ENCODE results near the gene STK24. TPM values are rescaled to one million over a fixed set of nuclear protein-coding genes. Genes with fewer than 3 reads are reported as not detected.

STK24 gene
- total RNA-seq, 2 experiments from 2014 or later = 60.4 to 88.7 TPM

DNA sequence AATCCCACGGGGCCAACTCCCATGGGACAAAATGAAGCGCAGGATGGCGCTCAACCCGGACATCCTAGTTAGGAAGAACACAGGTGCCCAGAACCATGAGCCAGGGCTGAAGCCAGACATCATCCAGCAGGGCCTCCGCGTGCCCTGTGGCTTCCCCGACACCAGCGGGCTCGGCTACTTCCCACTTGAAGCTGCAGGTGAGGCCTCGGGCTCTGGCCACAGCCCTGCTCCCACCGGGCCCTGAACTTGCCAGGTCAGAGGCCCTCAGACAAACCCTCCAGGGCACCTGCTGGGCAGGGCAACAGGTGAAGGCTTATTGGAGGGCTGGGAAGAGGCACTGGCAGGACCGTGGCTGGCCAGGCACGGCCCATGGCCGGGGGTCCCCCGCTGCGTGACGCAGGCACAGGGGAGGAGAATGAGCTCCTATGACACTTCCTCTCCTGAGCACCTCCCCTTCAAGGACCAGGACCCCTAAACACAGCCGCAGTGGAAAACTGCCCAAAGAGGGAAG lies 117.7 kb downstream of the STK24 start:
- POLR2A ChIA-PET = no interaction called here
- no TSS peak for BruUV-seq (replicated peaks)

DNA sequence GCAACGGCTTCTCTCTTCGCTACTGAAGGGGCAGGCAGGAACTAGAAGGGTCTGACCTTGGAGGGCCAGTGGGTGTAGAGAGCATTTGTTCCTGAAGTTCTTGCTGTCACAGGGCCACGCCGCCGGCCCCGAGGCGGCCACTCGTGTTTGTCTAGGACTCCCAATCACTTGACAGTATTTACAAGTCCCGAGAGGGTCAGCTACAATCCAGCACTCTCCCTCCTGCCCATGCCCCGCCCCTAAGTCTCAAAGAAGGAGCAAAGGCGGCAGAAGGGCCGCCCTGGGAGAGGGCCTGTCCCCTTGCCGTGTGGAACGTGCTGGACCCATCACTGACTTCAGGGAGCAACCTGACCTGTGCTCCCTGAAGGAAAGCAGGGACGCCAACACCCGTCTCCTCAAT lies 118.5 kb downstream of the STK24 start:
- H2AFZ ChIP-seq (ENCODE audit: low read length) = no peak overlapping the region
- no peak for DNase-seq (ENCODE audit: low spot score)
- no peaks in the 10 kb centered on the region for H4K20me1 ChIP-seq (ENCODE audit: insufficient read depth, low read length)
- BruUV-seq (replicated peaks) = no TSS peak
- H3K27ac ChIP-seq (ENCODE audit: low read depth, low read length, poor library complexity, severe bottlenecking) = no peak overlapping the region
- no peaks in the 10 kb centered on the region for H3K9me2 ChIP-seq (ENCODE audit: insufficient read depth, low read length)
- no peaks in the 10 kb centered on the region for H3K4me1 ChIP-seq (ENCODE audit: insufficient read depth, low read length, poor library complexity, severe bottlenecking)
- TF ChIP-seq, protein P1, sequence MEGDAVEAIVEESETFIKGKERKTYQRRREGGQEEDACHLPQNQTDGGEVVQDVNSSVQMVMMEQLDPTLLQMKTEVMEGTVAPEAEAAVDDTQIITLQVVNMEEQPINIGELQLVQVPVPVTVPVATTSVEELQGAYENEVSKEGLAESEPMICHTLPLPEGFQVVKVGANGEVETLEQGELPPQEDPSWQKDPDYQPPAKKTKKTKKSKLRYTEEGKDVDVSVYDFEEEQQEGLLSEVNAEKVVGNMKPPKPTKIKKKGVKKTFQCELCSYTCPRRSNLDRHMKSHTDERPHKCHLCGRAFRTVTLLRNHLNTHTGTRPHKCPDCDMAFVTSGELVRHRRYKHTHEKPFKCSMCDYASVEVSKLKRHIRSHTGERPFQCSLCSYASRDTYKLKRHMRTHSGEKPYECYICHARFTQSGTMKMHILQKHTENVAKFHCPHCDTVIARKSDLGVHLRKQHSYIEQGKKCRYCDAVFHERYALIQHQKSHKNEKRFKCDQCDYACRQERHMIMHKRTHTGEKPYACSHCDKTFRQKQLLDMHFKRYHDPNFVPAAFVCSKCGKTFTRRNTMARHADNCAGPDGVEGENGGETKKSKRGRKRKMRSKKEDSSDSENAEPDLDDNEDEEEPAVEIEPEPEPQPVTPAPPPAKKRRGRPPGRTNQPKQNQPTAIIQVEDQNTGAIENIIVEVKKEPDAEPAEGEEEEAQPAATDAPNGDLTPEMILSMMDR (conservative IDR thresholded peaks at IDR 0.05; ENCODE audit: low read length) = no peak
- no peak for TF ChIP-seq EZH2phosphoT487 (IDR thresholded peaks at IDR 0.05; ENCODE audit: borderline replicate concordance, low read depth, low read length)
- H3K9me3 ChIP-seq (ENCODE audit: low read length) = no peaks in the 10 kb centered on the region
- H3K36me3 ChIP-seq (ENCODE audit: insufficient read depth, low read length) = peaks cover 34% of the 10 kb centered on the region
- CTCF ChIA-PET (ENCODE audit: unreplicated experiment) = no interaction called here
- H3K79me2 ChIP-seq (ENCODE audit: insufficient read depth, low read depth, low read length) = no peaks in the 10 kb centered on the region
- H3K4me2 ChIP-seq (ENCODE audit: low read length) = no peak overlapping the region
- POLR2A ChIA-PET = no interaction called here
- no peak overlapping the region for H3K4me3 ChIP-seq (ENCODE audit: low read depth, low read length, poor library complexity, severe bottlenecking)
- intact Hi-C loops (cut with micrococcal nuclease; ENCODE audit: unreplicated experiment) = no loop called here

More for the DNA sequence above, 117.7 kb downstream of the STK24 start:
- Histone ChIP-seq H3K9me2 (ENCODE audit: insufficient read depth, low read length) (no peaks in the 10 kb centered on the region), H4K20me1 (ENCODE audit: insufficient read depth, low read length) (no peaks in the 10 kb centered on the region), H2AFZ (ENCODE audit: low read length) (no peak overlapping the region), H3K27ac (ENCODE audit: low read depth, low read length, poor library complexity, severe bottlenecking) (no peak overlapping the region), H3K4me3 (ENCODE audit: low read depth, low read length, poor library complexity, severe bottlenecking) (no peak overlapping the region), H3K4me2 (ENCODE audit: low read length) (no peak overlapping the region), H3K4me1 (ENCODE audit: insufficient read depth, low read length, poor library complexity, severe bottlenecking) (no peaks in the 10 kb centered on the region), H3K79me2 (ENCODE audit: insufficient read depth, low read depth, low read length) (no peaks in the 10 kb centered on the region), H3K9me3 (ENCODE audit: low read length) (no peaks in the 10 kb centered on the region), H3K36me3 (ENCODE audit: insufficient read depth, low read length) (peaks cover 37% of the 10 kb centered on the region)
- DNase-seq (ENCODE audit: low spot score) = no peak
- CTCF ChIA-PET (ENCODE audit: unreplicated experiment) = no interaction called here
- intact Hi-C loops (cut with micrococcal nuclease; ENCODE audit: unreplicated experiment) = no loop called here
- TF ChIP-seq, protein P1 (conservative IDR thresholded peaks at IDR 0.05; ENCODE audit: low read length) = no peak
- no peak for TF ChIP-seq EZH2phosphoT487 (IDR thresholded peaks at IDR 0.05; ENCODE audit: borderline replicate concordance, low read depth, low read length)

DNA sequence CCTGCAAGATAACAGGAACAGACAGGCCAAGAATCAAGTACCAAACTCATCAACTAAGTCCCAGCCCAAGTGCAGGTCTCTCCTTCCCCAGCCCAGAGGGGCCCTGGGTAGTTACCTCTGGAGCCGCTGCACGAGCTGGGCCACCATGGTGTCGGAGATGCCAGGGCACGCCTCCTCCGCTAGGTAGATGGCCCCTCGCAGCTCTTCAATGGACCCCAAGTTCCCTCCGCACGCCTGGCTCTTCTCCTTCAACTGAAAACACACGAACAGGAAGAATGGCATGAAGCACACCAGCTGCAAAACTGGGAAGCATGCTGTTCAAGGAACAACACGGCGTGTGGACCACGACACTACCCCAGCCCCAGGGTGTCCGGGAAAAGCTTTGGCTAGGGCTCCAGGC lies 119.9 kb downstream of the STK24 start:
- ChIA-PET POLR2A (no interaction called here), CTCF (ENCODE audit: unreplicated experiment) (interaction anchor here (1.1 kb wide), 1 partner anchor 12 kb away, joined by 3 read pairs; no protein-coding TSS in a partner anchor)
- Histone ChIP-seq H3K9me3 (ENCODE audit: low read length) (no peaks in the 10 kb centered on the region), H2AFZ (ENCODE audit: low read length) (no peak overlapping the region), H3K4me3 (ENCODE audit: low read depth, low read length, poor library complexity, severe bottlenecking) (no peak overlapping the region), H3K9me2 (ENCODE audit: insufficient read depth, low read length) (no peaks in the 10 kb centered on the region), H3K4me2 (ENCODE audit: low read length) (no peak overlapping the region), H3K4me1 (ENCODE audit: insufficient read depth, low read length, poor library complexity, severe bottlenecking) (no peaks in the 10 kb centered on the region), H3K36me3 (ENCODE audit: insufficient read depth, low read length) (peaks cover 39% of the 10 kb centered on the region), H3K79me2 (ENCODE audit: insufficient read depth, low read depth, low read length) (no peaks in the 10 kb centered on the region), H3K27ac (ENCODE audit: low read depth, low read length, poor library complexity, severe bottlenecking) (no peak overlapping the region), H4K20me1 (ENCODE audit: insufficient read depth, low read length) (no peaks in the 10 kb centered on the region)
- no TSS peak for BruUV-seq (replicated peaks)
- no peak for TF ChIP-seq EZH2phosphoT487 (IDR thresholded peaks at IDR 0.05; ENCODE audit: borderline replicate concordance, low read depth, low read length)
- TF ChIP-seq, protein P1 (conservative IDR thresholded peaks at IDR 0.05; ENCODE audit: low read length) = no peak
- intact Hi-C loops (cut with micrococcal nuclease; ENCODE audit: unreplicated experiment) = no loop called here
- DNase-seq (ENCODE audit: low spot score) = no peak

Data from OCI-LY7 (cell line).